ENCODE results near the gene FBXL16.

- TF ChIP-seq EZH2phosphoT487 (IDR thresholded peaks at IDR 0.05; ENCODE audit: low read depth): no peak
- TF ChIP-seq CTCF (IDR thresholded peaks at IDR 0.05; ENCODE audit: low read depth, low read length): no peak
These were observed 18.1 kb downstream of the FBXL16 start for GRCh38 chr16:687499-687898.
